Neural crest cell (in vitro differentiated cells): ENCODE results near the gene SEC62. TPM values are rescaled to one million over a fixed set of nuclear protein-coding genes. Genes with fewer than 3 reads are reported as not detected.

Source experiments
- DNase-seq: peaks from one replicate; pipeline ENCODE4 v3.0.0; 2021; ENCODE audit warnings: low read depth, mixed read lengths, low spot score
- H3K27ac Mint-ChIP-seq: one replicate; pipeline ENCODE4 v1.8.0; 2021; ENCODE audit warnings: mild to moderate bottlenecking, mixed read lengths; ENCODE audit not compliant: unreplicated experiment
- H3K27me3 Mint-ChIP-seq: 2 replicates; pipeline ENCODE4 v1.8.0; 2021; ENCODE audit warnings: low read depth, mild to moderate bottlenecking, mixed read lengths
- H3K36me3 Mint-ChIP-seq: 2 replicates; pipeline ENCODE4 v1.8.0; 2021; ENCODE audit warnings: low read depth, mild to moderate bottlenecking, mixed read lengths
- H3K4me1 Mint-ChIP-seq: 2 replicates; pipeline ENCODE4 v1.8.0; 2021; ENCODE audit warnings: mixed read lengths
- H3K4me3 Mint-ChIP-seq: one replicate; pipeline ENCODE4 v1.8.0; 2021; ENCODE audit warnings: mild to moderate bottlenecking, mixed read lengths
- H3K9me3 Mint-ChIP-seq: 2 replicates; pipeline ENCODE4 v1.8.0; 2021; ENCODE audit warnings: mixed read lengths
- CTCF ChIP-seq: fragments of 200-600 bp; sonication (generic); conservative IDR thresholded peaks from 2 replicates; pipeline ENCODE4 v1.5.0; 2021; ENCODE audit warnings: antibody characterized with exemption, mild to moderate bottlenecking
- total RNA-seq: library from RNA; stranded (reverse); gene quantifications from 2 replicates; pipeline ENCODE4 v1.2.1, GENCODE V29; 2021

Gene SEC62
- total RNA-seq, 1 donor from 2014 or later, result 67.9 TPM

- Mint-ChIP-seq H3K27me3 (no peaks in the 10 kb centered on the region), H3K4me1 (no peaks in the 10 kb centered on the region)
Observed at GRCh38 chr3:170022336-170022735, 55.7 kb downstream of the SEC62 start.

DNA sequence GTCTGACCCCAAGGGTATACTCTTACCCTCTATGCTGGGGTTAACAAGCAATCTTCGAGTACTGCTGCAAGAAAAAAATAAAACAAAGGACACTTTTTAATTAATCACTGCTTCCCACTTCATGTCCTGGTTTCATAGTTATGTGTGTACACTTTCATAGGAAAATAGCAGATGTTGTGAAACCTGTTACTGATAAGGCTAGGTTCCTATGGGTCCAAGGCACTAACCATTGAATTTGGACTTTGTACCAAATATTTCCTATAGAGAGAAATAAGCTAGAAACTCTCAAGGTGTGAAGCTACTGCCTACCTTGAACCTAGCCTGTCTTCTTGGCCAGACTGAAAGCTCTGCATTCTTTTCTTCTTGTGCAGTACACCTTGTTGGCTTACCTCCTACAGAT lies 56.6 kb downstream of the SEC62 start:
- H3K4me1 Mint-ChIP-seq, result no peaks in the 10 kb centered on the region
- no peaks in the 10 kb centered on the region for H3K9me3 Mint-ChIP-seq
- DNase-seq, result no peak
- no peak overlapping the region for H3K4me3 Mint-ChIP-seq
- H3K27ac Mint-ChIP-seq, result no peak overlapping the region
- no peaks in the 10 kb centered on the region for H3K27me3 Mint-ChIP-seq
- no peaks in the 10 kb centered on the region for H3K36me3 Mint-ChIP-seq
- no peak for TF ChIP-seq CTCF

More at GRCh38 chr3:170022336-170022735, 55.7 kb downstream of the SEC62 start:
- Mint-ChIP-seq H3K27ac (no peak overlapping the region), H3K4me3 (no peak overlapping the region), H3K36me3 (no peaks in the 10 kb centered on the region), H3K9me3 (no peaks in the 10 kb centered on the region)
- no peak for TF ChIP-seq CTCF
- DNase-seq, result no peak

- Mint-ChIP-seq H3K4me3 (no peak overlapping the region), H3K9me3 (no peaks in the 10 kb centered on the region), H3K4me1 (no peaks in the 10 kb centered on the region), H3K27ac (no peak overlapping the region), H3K36me3 (no peaks in the 10 kb centered on the region), H3K27me3 (no peaks in the 10 kb centered on the region)
- DNase-seq, result no peak
- no peak for TF ChIP-seq CTCF
Observed at GRCh38 chr3:170024581-170024980, 58.0 kb downstream of the SEC62 start.

GRCh38 chr3:170027233-170028102 lies 60.9 kb downstream of the SEC62 start:
- H3K4me1 Mint-ChIP-seq, result no peaks in the 10 kb centered on the region
- no peak overlapping the region for H3K27ac Mint-ChIP-seq
- no peaks in the 10 kb centered on the region for H3K36me3 Mint-ChIP-seq
- DNase-seq, result no peak
- H3K4me3 Mint-ChIP-seq, result no peak overlapping the region
- no peaks in the 10 kb centered on the region for H3K9me3 Mint-ChIP-seq
- H3K27me3 Mint-ChIP-seq, result peaks cover 3% of the 10 kb centered on the region
- TF ChIP-seq CTCF, result no peak

DNA sequence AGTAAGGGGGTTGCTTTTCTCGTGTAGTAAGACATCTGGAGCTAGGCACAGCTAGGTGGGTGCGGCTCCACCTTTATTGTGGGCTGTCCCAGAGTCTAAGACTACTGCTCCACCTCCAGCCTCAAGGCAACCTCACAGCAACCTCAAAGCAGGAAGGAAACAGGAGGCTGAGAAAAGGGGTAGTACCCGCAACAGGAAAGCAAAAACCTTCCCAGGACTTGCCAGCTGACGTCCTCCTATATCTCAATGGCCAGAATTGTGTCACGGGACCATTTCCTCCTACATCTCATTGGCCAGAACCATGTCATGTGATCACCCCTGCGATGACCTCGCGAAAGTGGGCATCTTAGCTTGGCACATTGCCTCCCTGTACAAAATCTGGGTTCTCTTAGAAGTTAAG lies 66.9 kb downstream of the SEC62 start:
- no peaks in the 10 kb centered on the region for H3K9me3 Mint-ChIP-seq

More for the DNA sequence above, 66.9 kb downstream of the SEC62 start:
- H3K36me3 Mint-ChIP-seq, result no peaks in the 10 kb centered on the region
- peaks cover 31% of the 10 kb centered on the region for H3K27me3 Mint-ChIP-seq
- H3K4me1 Mint-ChIP-seq, result no peaks in the 10 kb centered on the region
- H3K27ac Mint-ChIP-seq, result no peak overlapping the region
- no peak overlapping the region for H3K4me3 Mint-ChIP-seq
- TF ChIP-seq CTCF, result no peak
- no peak for DNase-seq
